Measurements from ENCODE around the gene MREG.
"Not testable (repeated sequence)": the region's sequence is repeated elsewhere in the genome, so short reads cannot be mapped to it uniquely, and the experiment has no call there.

The MREG gene

GRCh38 chr2:215985257-215985656, 28.1 kb downstream of the MREG start:
- no peak for DNase-seq

- DNase-seq, result no peak
These were observed 28.7 kb downstream of the MREG start for GRCh38 chr2:215984661-215985060.

- DNase-seq, result no peak
These were observed 29.6 kb downstream of the MREG start for GRCh38 chr2:215983581-215984351.

GRCh38 chr2:215982465-215982875, 30.9 kb downstream of the MREG start:
- no peak for DNase-seq

GRCh38 chr2:215981115-215981514, 32.2 kb downstream of the MREG start:
- no peak for DNase-seq

- no peak for DNase-seq
These were observed 33.7 kb downstream of the MREG start for GRCh38 chr2:215979620-215980019.

- no peak for DNase-seq
These were observed 38.5 kb downstream of the MREG start for GRCh38 chr2:215974700-215975429.

GRCh38 chr2:215973954-215974699, 39.2 kb downstream of the MREG start:
- no peak for DNase-seq

- no peak for DNase-seq
These were observed 40.1 kb downstream of the MREG start for GRCh38 chr2:215973145-215973792.

GRCh38 chr2:215971671-215972070, 41.7 kb downstream of the MREG start:
- no peak for DNase-seq

GRCh38 chr2:215970894-215971293, 42.5 kb downstream of the MREG start:
- not testable (repeated sequence) for DNase-seq

GRCh38 chr2:215970425-215970824, 42.9 kb downstream of the MREG start:
- DNase-seq, result no peak

- DNase-seq, result no peak
These were observed 44.1 kb downstream of the MREG start for GRCh38 chr2:215969131-215969841.

- DNase-seq, result no peak
These were observed 44.9 kb downstream of the MREG start for GRCh38 chr2:215968499-215968898.

- DNase-seq, result no peak
These were observed 45.6 kb downstream of the MREG start for GRCh38 chr2:215967590-215968378.

- DNase-seq, result no peak
These were observed 46.4 kb downstream of the MREG start for GRCh38 chr2:215966951-215967350.

- DNase-seq, result no peak
These were observed 47.1 kb downstream of the MREG start for GRCh38 chr2:215966274-215966673.

GRCh38 chr2:215965532-215966165, 47.7 kb downstream of the MREG start:
- DNase-seq, result no peak

GRCh38 chr2:215961981-215962380, 51.4 kb downstream of the MREG start:
- DNase-seq, result no peak

- no peak for DNase-seq
These were observed 55.1 kb downstream of the MREG start for GRCh38 chr2:215958257-215958656.
